Colonic mucosa (tissue), 4 donors: ENCODE measurements around the gene ACTN2. TPM values are rescaled to one million over a fixed set of nuclear protein-coding genes. Genes with fewer than 3 reads are reported as not detected.

Experiments
- DNase-seq: peaks from one replicate; pipeline ENCODE4 v3.0.0-alpha.2; 2020
- H3K27ac ChIP-seq: fragments of 200-600 bp; one replicate; pipeline ENCODE4 v1.8.0; 2021
- H3K27me3 ChIP-seq: fragments of 200-600 bp; one replicate; pipeline ENCODE4 v1.8.0; 2021
- H3K36me3 ChIP-seq: fragments of 200-600 bp; one replicate; pipeline ENCODE4 v1.8.0; 2021
- H3K4me1 ChIP-seq: fragments of 200-600 bp; one replicate; pipeline ENCODE4 v1.8.0; 2021; ENCODE audit warnings: mild to moderate bottlenecking
- H3K4me3 ChIP-seq: fragments of 200-600 bp; one replicate; pipeline ENCODE4 v1.8.0; 2021
- H3K9ac ChIP-seq, 2 donors: one replicate each; pipeline ENCODE4 v1.7.0; 2013; ENCODE audit warnings: control low read depth in 2 of 2, low read depth in 2 of 2, low read length in 2 of 2
- H3K9me3 ChIP-seq: fragments of 200-600 bp; one replicate; pipeline ENCODE4 v1.8.0; 2021
- intact Hi-C: fragments of 100-400 bp; cut with DNase I; formaldehyde crosslinking; loops from one replicate; pipeline ENCODE4 v1.14.1; 2022
- total RNA-seq, 2 donors: library from RNA; stranded (reverse); fragmentation: NEBNext Ultra II Directional in 1 of 2; extraction: Animal tissue kit (Norgen Biotek cat#: 25700) in 1 of 2; gene quantifications; one replicate each; pipeline ENCODE4 v1.2.1, GENCODE V29; 2021
- TF ChIP-seq, protein P1 (sequence below): fragments of 200-600 bp; IDR thresholded peaks from one replicate; pipeline ENCODE4 v1.8.0; 2022; ENCODE audit warnings: antibody characterized with exemption, mild to moderate bottlenecking
- donor health status: healthy.
- donor health status: DM: no; HTN: no; CAD: no.
- donor health status: DM: no; HTN: no; CAD: no.

The ACTN2 gene
- total RNA-seq, 2 donors from 2014 or later = 0.05 to 0.72 TPM

DNA sequence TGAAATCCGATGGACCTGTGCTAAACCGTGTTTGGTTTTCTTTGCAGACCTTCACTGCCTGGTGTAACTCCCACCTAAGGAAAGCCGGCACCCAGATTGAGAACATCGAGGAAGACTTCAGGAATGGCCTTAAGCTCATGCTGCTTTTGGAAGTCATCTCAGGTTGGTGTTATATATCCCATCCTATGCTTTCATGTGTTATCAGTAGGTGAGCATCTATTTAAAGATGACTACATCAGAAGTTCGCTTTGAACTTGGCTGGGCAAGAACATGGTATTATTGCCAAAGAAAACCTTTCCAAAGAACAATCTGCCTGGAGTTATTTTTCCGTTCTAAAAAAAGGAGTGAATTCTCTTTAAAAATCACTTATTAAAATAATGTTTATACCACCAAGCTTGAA lies 31.5 kb downstream of the ACTN2 start:
- Histone ChIP-seq H3K9ac (no peak overlapping the region), H3K4me3 (no peak overlapping the region), H3K27ac (no peak overlapping the region), H3K9me3 (no peaks in the 10 kb centered on the region), H3K4me1 (no peaks in the 10 kb centered on the region), H3K36me3 (no peaks in the 10 kb centered on the region), H3K27me3 (no peaks in the 10 kb centered on the region)
- no peak for DNase-seq
- intact Hi-C loops = no loop called here
- TF ChIP-seq, protein P1, sequence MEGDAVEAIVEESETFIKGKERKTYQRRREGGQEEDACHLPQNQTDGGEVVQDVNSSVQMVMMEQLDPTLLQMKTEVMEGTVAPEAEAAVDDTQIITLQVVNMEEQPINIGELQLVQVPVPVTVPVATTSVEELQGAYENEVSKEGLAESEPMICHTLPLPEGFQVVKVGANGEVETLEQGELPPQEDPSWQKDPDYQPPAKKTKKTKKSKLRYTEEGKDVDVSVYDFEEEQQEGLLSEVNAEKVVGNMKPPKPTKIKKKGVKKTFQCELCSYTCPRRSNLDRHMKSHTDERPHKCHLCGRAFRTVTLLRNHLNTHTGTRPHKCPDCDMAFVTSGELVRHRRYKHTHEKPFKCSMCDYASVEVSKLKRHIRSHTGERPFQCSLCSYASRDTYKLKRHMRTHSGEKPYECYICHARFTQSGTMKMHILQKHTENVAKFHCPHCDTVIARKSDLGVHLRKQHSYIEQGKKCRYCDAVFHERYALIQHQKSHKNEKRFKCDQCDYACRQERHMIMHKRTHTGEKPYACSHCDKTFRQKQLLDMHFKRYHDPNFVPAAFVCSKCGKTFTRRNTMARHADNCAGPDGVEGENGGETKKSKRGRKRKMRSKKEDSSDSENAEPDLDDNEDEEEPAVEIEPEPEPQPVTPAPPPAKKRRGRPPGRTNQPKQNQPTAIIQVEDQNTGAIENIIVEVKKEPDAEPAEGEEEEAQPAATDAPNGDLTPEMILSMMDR = no peak

DNA sequence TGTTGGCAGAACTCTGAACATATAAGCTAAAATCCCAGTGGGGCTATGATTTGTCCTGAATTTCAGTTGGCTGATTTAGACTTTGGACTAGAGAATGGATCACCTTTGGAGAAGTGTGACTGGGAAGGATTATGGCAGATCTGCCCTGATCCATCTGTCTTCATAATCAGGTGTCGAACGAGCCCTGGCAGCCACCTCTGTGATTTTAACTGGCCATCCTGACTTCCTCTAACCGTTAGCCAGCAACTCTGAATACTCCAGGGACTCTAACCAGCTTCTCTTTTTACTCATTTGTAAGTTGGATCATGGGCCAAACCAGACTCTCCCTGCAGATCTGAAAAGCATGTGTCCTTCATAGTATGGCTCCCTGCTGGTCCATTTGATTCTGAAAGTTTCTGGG lies 32.0 kb downstream of the ACTN2 start:
- Histone ChIP-seq H3K9ac (no peak overlapping the region), H3K4me1 (no peaks in the 10 kb centered on the region), H3K4me3 (no peak overlapping the region), H3K9me3 (no peaks in the 10 kb centered on the region), H3K27ac (no peak overlapping the region), H3K36me3 (no peaks in the 10 kb centered on the region), H3K27me3 (no peaks in the 10 kb centered on the region)
- TF ChIP-seq, protein P1 = no peak
- DNase-seq = no peak
- intact Hi-C loops = no loop called here

DNA sequence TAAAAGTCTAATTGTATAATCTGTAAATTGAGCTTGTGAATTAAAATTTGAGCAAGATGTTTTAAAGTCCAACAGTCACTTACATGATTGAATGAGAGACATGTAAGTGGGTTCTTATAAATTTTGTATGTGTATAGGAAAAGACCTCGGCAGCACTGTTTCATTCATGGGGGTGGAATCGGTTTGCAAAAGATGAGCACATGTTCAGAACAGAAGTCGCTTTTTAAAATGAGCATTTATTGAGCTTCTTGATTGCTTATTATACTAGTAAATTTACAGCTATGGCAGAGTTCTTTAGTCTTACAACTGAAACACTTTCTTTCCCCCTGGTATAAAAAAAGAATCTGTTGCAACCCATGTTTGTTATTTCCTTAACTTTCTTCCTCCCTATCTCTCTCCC lies 33.9 kb downstream of the ACTN2 start:
- DNase-seq = no peak
- Histone ChIP-seq H3K9me3 (no peaks in the 10 kb centered on the region), H3K27ac (no peak overlapping the region), H3K4me3 (no peak overlapping the region), H3K4me1 (no peaks in the 10 kb centered on the region), H3K36me3 (no peaks in the 10 kb centered on the region), H3K27me3 (no peaks in the 10 kb centered on the region), H3K9ac (no peak overlapping the region)
- intact Hi-C loops = no loop called here
- TF ChIP-seq, protein P1 = no peak

DNA sequence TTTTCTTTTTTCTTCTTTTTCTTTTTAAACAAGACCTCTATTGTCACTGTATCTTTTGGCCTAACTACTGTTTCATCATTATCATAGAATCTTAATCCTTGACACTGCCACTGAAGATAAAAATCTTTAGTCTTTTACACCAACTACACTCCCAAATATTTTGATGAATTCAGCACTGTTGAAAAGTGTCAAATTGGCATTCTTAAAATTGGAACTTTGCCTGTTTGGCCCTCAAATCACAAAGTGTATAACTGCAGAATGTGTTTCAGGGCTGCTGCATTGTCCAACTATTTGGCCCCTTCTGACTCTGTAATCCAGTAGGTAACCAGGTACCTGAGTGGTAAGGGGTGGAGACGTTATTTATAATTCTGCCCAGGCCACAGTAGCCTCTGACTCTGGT lies 34.3 kb downstream of the ACTN2 start:
- intact Hi-C loops = no loop called here
- TF ChIP-seq, protein P1 = no peak
- Histone ChIP-seq H3K9me3 (no peaks in the 10 kb centered on the region), H3K4me3 (no peak overlapping the region), H3K4me1 (no peaks in the 10 kb centered on the region), H3K27me3 (no peaks in the 10 kb centered on the region), H3K36me3 (no peaks in the 10 kb centered on the region), H3K27ac (no peak overlapping the region), H3K9ac (no peak overlapping the region)
- no peak for DNase-seq

DNA sequence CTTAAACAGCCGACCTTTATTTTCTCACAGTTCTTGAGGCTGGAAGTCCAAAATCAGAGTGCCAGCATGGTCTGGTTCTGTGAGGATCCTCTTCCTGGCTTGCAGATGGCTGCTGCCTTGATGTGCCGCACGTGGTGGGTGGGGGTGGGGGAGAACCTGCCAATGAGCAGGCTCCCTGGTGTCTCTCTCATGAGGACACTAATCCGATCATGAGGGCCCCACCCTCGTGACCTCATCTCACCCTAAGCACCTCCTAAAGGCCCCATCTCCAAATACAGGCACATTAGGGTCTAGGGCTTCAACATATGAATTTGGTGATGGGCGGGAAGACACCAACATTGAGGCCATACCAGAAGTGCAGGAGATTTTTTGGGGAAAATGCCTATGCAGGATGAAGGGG lies 37.8 kb downstream of the ACTN2 start:
- intact Hi-C loops = no loop called here
- Histone ChIP-seq H3K27ac (no peak overlapping the region), H3K36me3 (no peaks in the 10 kb centered on the region), H3K4me3 (no peak overlapping the region), H3K9ac (no peak overlapping the region), H3K27me3 (no peaks in the 10 kb centered on the region), H3K9me3 (no peaks in the 10 kb centered on the region), H3K4me1 (no peaks in the 10 kb centered on the region)
- TF ChIP-seq, protein P1 = no peak
- DNase-seq = no peak

DNA sequence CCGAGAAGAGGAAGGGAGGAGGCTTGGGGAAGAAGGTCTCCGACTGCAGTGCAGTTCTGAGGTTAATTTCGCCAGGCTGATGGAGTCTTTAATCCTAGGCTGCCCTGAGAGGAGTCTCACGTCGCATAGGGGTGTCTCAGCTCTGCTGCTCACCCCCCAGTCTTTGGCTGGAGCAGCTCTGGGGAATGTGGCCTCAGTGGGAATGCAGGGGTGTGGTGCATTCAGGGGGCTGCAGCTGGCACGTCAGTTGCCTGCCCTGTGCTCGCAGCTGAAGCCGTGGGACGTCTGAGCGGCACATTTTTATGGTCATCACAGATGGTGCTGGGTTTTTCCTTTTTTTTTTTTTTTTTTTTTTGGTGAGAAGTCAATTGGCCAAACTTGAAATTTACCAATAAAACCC lies 38.2 kb downstream of the ACTN2 start:
- H3K36me3 ChIP-seq = no peaks in the 10 kb centered on the region
- DNase-seq = no peak
- no peak overlapping the region for H3K4me3 ChIP-seq
- H3K9ac ChIP-seq = no peak overlapping the region
- no peaks in the 10 kb centered on the region for H3K27me3 ChIP-seq
- H3K27ac ChIP-seq = no peak overlapping the region
- H3K9me3 ChIP-seq = no peaks in the 10 kb centered on the region
- no peaks in the 10 kb centered on the region for H3K4me1 ChIP-seq
- TF ChIP-seq, protein P1 = no peak
- intact Hi-C loops = no loop called here
